H1 (cell line): ENCODE results near the gene LAX1. TPM values are rescaled to one million over a fixed set of nuclear protein-coding genes. Genes with fewer than 3 reads are reported as not detected.

Experiments
- CTCF ChIA-PET: fragments of 300-600 bp; sonication (Branson Sonifier 250); formaldehyde crosslinking; loops from one replicate; lab custom pipeline; 2021; ENCODE audit not compliant: partially characterized antibody; lab: Charles Lee
- POLR2A ChIA-PET: fragments of 300-600 bp; sonication (Branson Sonifier 250); formaldehyde crosslinking; loops from one replicate; lab custom pipeline; 2021; ENCODE audit warnings: inconsistent platforms; ENCODE audit not compliant: partially characterized antibody; lab: Charles Lee
- DNase-seq, 2 experiments: peaks; one replicate each; pipeline versions ENCODE4 v3.0.0 to v3.0.0-alpha.2; 2010 to 2022; ENCODE audit warnings: low spot score in 2 of 2, low read depth in 1 of 2, mixed read lengths in 1 of 2
- FAIRE-seq: peaks from 2 replicates; lab custom pipeline; 2011; peaks lifted over from hg19 to GRCh38; lab: Jason Lieb, UNC
- H2AFZ ChIP-seq: 2 replicates; pipeline ENCODE4 v1.8.1; 2012; ENCODE audit warnings: low read length, inconsistent platforms
- H2AK5ac ChIP-seq: 2 replicates; pipeline ENCODE4 v1.6.1; 2013; ENCODE audit warnings: low read depth, low read length
- H2BK120ac ChIP-seq: replicated peaks from 2 replicates; pipeline ENCODE3; 2013; ENCODE audit warnings: low read depth, low read length, inconsistent platforms
- H2BK12ac ChIP-seq: 2 replicates; pipeline ENCODE4 v1.6.1; 2013; ENCODE audit warnings: low read depth, low read length
- H2BK15ac ChIP-seq: 2 replicates; pipeline ENCODE4 v1.6.1; 2013; ENCODE audit warnings: low read length
- H2BK20ac ChIP-seq: 2 replicates; pipeline ENCODE4 v1.6.1; 2013; ENCODE audit warnings: low read length
- H2BK5ac ChIP-seq: 2 replicates; pipeline ENCODE4 v1.6.1; 2013; ENCODE audit warnings: low read depth, low read length
- H3K14ac ChIP-seq: 2 replicates; pipeline ENCODE4 v1.6.1; 2013; ENCODE audit warnings: inconsistent platforms; ENCODE audit not compliant: insufficient read length
- H3K18ac ChIP-seq: 2 replicates; pipeline ENCODE4 v1.6.1; 2013; ENCODE audit warnings: low read length; ENCODE audit errors: extremely low read depth
- H3K23ac ChIP-seq: 2 replicates; pipeline ENCODE4 v1.6.1; 2013; ENCODE audit warnings: inconsistent platforms; ENCODE audit not compliant: insufficient read length
- H3K23me2 ChIP-seq: 2 replicates; pipeline ENCODE4 v1.6.1; 2013; ENCODE audit warnings: low read depth, low read length
- H3K27ac ChIP-seq: 2 replicates; pipeline ENCODE4 v1.6.1; 2011; ENCODE audit warnings: low read depth, low read length, inconsistent platforms
- H3K27me3 ChIP-seq, 4 experiments: replicated peaks in 1 of 4; 1 replicate in 1 of 4; 2 replicates in 3 of 4; pipeline versions ENCODE4 v1.6.1 to v1.8.1; 2011 to 2013; ENCODE audit warnings: low read length in 3 of 4, mild to moderate bottlenecking in 3 of 4, inconsistent platforms in 2 of 4, mixed read lengths in 2 of 4, moderate library complexity in 1 of 4; ENCODE audit not compliant: control insufficient read depth in 3 of 4, insufficient read depth in 3 of 4; ENCODE audit errors: extremely low read depth in 1 of 4
- H3K36me3 ChIP-seq, 4 experiments: 2 replicates each; pipeline versions ENCODE4 v1.6.1 to v1.8.1; 2011 to 2013; ENCODE audit warnings: mild to moderate bottlenecking in 4 of 4, low read length in 3 of 4, moderate library complexity in 2 of 4, control low read depth in 1 of 4, inconsistent platforms in 1 of 4; ENCODE audit not compliant: insufficient read depth in 4 of 4, control insufficient read depth in 2 of 4
- H3K4ac ChIP-seq: replicated peaks from 2 replicates; pipeline ENCODE3; 2013; ENCODE audit warnings: low read length, low read depth, mixed read lengths, inconsistent platforms; ENCODE audit not compliant: insufficient read length
- H3K4me1 ChIP-seq, 4 experiments: replicated peaks in 1 of 4; 1 replicate in 1 of 4; 2 replicates in 3 of 4; pipeline versions ENCODE4 v1.6.1 to v1.8.1; 2011 to 2013; ENCODE audit warnings: low read length in 3 of 4, inconsistent platforms in 2 of 4, mixed read lengths in 1 of 4; ENCODE audit not compliant: insufficient read depth in 4 of 4, control insufficient read depth in 3 of 4
- H3K4me2 ChIP-seq, 2 experiments: 2 replicates each; pipeline versions ENCODE4 v1.6.1 to v1.8.1; 2011 to 2013; ENCODE audit warnings: low read depth in 2 of 2, low read length in 2 of 2, control low read depth in 1 of 2, inconsistent platforms in 1 of 2, mild to moderate bottlenecking in 1 of 2; ENCODE audit not compliant: insufficient read depth in 1 of 2
- H3K4me3 ChIP-seq, 4 experiments: fragments of 200-600, 300-600 bp in 1 of 4; sonication (generic), shearing (Covaris generic), sonication (Bioruptor Twin) in 1 of 4; 2 replicates each; pipeline versions ENCODE4 v1.5.1 to v1.8.1; 2011 to 2016; ENCODE audit warnings: low read length in 4 of 4, low read depth in 3 of 4, control low read depth in 2 of 4, inconsistent platforms in 2 of 4, mild to moderate bottlenecking in 2 of 4, mixed read lengths in 1 of 4, moderate library complexity in 1 of 4; ENCODE audit not compliant: insufficient read depth in 2 of 4; ENCODE audit errors: extremely low read depth in 1 of 4
- H3K56ac ChIP-seq: replicated peaks from 2 replicates; pipeline ENCODE3; 2013; ENCODE audit warnings: low read depth, mild to moderate bottlenecking, mixed read lengths, low read length, inconsistent platforms; ENCODE audit not compliant: insufficient read length
- H3K79me1 ChIP-seq: 2 replicates; pipeline ENCODE4 v1.6.1; 2013; ENCODE audit warnings: low read depth, low read length, control low read depth
- H3K79me2 ChIP-seq, 2 experiments: 2 replicates each; pipeline versions ENCODE4 v1.6.1 to v1.8.1; 2012 to 2013; ENCODE audit warnings: low read length in 2 of 2, mild to moderate bottlenecking in 2 of 2, inconsistent platforms in 1 of 2; ENCODE audit not compliant: insufficient read depth in 2 of 2, control insufficient read depth in 1 of 2
- H3K9ac ChIP-seq, 4 experiments: replicated peaks in 1 of 4; 1 replicate in 1 of 4; 2 replicates in 3 of 4; pipeline versions ENCODE4 v1.6.1 to v1.8.1; 2011 to 2013; ENCODE audit warnings: low read depth in 3 of 4, low read length in 3 of 4, control low read depth in 2 of 4, mild to moderate bottlenecking in 2 of 4, moderate library complexity in 2 of 4, inconsistent platforms in 1 of 4; ENCODE audit errors: extremely low read depth in 1 of 4
- H3K9me3 ChIP-seq, 2 experiments: 2 replicates each; pipeline versions ENCODE4 v1.6.1 to v1.8.1; 2012 to 2013; ENCODE audit warnings: mild to moderate bottlenecking in 2 of 2, moderate library complexity in 2 of 2, control low read depth in 1 of 2, inconsistent platforms in 1 of 2, low read depth in 1 of 2, low read length in 1 of 2, mixed read lengths in 1 of 2; ENCODE audit not compliant: insufficient read depth in 2 of 2
- H4K20me1 ChIP-seq, 2 experiments: replicated peaks in 1 of 2; 2 replicates each; pipeline versions ENCODE3 to v1.8.1; 2011 to 2013; ENCODE audit warnings: inconsistent platforms in 2 of 2, low read length in 2 of 2, mild to moderate bottlenecking in 1 of 2; ENCODE audit not compliant: insufficient read depth in 2 of 2, control insufficient read depth in 1 of 2
- H4K5ac ChIP-seq: 2 replicates; pipeline ENCODE4 v1.6.1; 2013; ENCODE audit warnings: low read length, low read depth, mixed read lengths, inconsistent platforms; ENCODE audit not compliant: insufficient read length
- H4K8ac ChIP-seq: 2 replicates; pipeline ENCODE4 v1.8.0; 2013; ENCODE audit warnings: mild to moderate bottlenecking, moderate library complexity, low read length, inconsistent platforms; ENCODE audit not compliant: insufficient read depth; ENCODE audit errors: extremely low read depth
- H4K91ac ChIP-seq: replicated peaks from 2 replicates; pipeline ENCODE3; 2013; ENCODE audit warnings: low read length, mixed read lengths, inconsistent platforms; ENCODE audit not compliant: insufficient read length
- EP300 ChIP-seq, 2 experiments: IDR thresholded peaks; 1 replicate in 1 of 2; 2 replicates in 1 of 2; pipeline ENCODE4 v1.6.1; 2011 to 2012; ENCODE audit warnings: low read depth in 2 of 2, low read length in 2 of 2, mild to moderate bottlenecking in 2 of 2, borderline replicate concordance in 1 of 2, inconsistent platforms in 1 of 2, moderate library complexity in 1 of 2
- SP2 ChIP-seq: IDR thresholded peaks from 2 replicates; pipeline ENCODE4 v1.6.1; 2012; ENCODE audit warnings: mild to moderate bottlenecking, low read length, inconsistent platforms
- WGBS, 2 experiments: shearing (Covaris generic) in 1 of 2; methylation state at CpG; one replicate each; pipeline versions ENCODE4 v1.1.6 to v1.1.7; 2013 to 2015; ENCODE audit warnings: low lambda C conversion rate in 2 of 2, mixed read lengths in 2 of 2, inconsistent platforms in 1 of 2, low coverage in 1 of 2, missing lambda C conversion rate in 1 of 2; ENCODE audit not compliant: insufficient replicate concordance in 2 of 2, insufficient coverage in 1 of 2, insufficient read length in 1 of 2; ENCODE audit errors: extremely low coverage in 1 of 2, missing lambda C conversion rate in 1 of 2; 5-methylcytosine and 5-hydroxymethylcytosine counted together
- polyA plus RNA-seq, 7 experiments: library from polyadenylated mRNA; depleted of rRNA in 3 of 7; stranded (reverse) in 5 of 7; unstranded in 2 of 7; fragments of >200 nt in 5 of 7; fragments of 200-250 nt in 2 of 7; gene quantifications; 1 replicate in 5 of 7; 2 replicates in 1 of 7; 4 replicates in 1 of 7; pipeline versions ENCODE4 v1.2.1 to v1.2.3, GENCODE V29; 2011 to 2013; ENCODE audit warnings: missing spikeins in 2 of 7, mixed read lengths in 2 of 7
- total RNA-seq: library from RNA; stranded (reverse); fragmentation: NEBNext Ultra II Directional; extraction: Animal tissue kit (Norgen Biotek cat#: 25700); gene quantifications from 2 replicates; pipeline ENCODE4 v1.2.1, GENCODE V29; 2021

The LAX1 gene
- total and polyA plus RNA-seq, 2 of the 8 experiments (the other 6 are each of a cell fraction or from before 2014, with no cell fraction given): 0.11 TPM; not detected in 1

DNA sequence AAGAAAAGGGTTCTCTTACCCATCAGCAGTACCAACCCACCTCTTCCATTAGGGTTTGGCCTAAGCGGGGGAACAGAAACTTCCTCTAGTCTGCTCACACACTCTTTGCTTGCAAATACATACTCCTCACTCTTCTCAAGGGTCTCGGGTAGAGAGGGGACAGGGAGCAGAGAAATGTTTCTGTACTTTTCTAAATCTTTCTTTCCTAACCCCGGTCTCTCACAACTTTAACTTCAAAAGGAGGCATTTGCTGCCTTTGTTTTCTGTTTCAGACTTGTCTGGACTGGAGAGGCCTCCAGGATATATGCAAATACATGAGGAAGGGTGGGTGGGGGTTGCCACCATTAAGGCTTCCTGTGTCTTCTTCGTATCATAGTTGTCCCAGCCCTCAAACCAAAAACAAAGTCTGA lies 10.5 kb upstream of the LAX1 start:
- FAIRE-seq (no peak), DNase-seq (no peak)
- ChIA-PET CTCF (no interaction called here), POLR2A (interaction anchor here (1.3 kb wide), 1 partner anchor 52 kb away, joined by 4 read pairs; no protein-coding TSS in a partner anchor)
- H2AK5ac ChIP-seq: no peak overlapping the region
- peak overlapping the region; percentile 42; the same call in 1 of the 2 replicates for H2AFZ ChIP-seq
- no peak overlapping the region for H3K9ac ChIP-seq
- WGBS, 2 experiments: 90% methylated on average over 4 of the region's 4 CpGs; no CpG with 5 or more reads in 1 of the 2 experiments
- H2BK5ac ChIP-seq: no peak overlapping the region
- H3K4me3 ChIP-seq: no peak overlapping the region
- H3K56ac ChIP-seq: no peak overlapping the region
- H2BK120ac ChIP-seq: no peak overlapping the region
- H3K27ac ChIP-seq: no peak overlapping the region
- no peak overlapping the region for H2BK15ac ChIP-seq
- H3K18ac ChIP-seq: no peak overlapping the region
- H3K9me3 ChIP-seq: no peaks in the 10 kb centered on the region
- no peak overlapping the region for H3K14ac ChIP-seq
- no peak overlapping the region for H4K8ac ChIP-seq
- no peaks in the 10 kb centered on the region for H3K79me2 ChIP-seq
- H3K4ac ChIP-seq: no peak overlapping the region
- H4K91ac ChIP-seq: no peak overlapping the region
- H3K4me1 ChIP-seq: no peaks in the 10 kb centered on the region; a peak in 2 of 7 replicates
- no peaks in the 10 kb centered on the region for H3K23me2 ChIP-seq
- H3K79me1 ChIP-seq: no peaks in the 10 kb centered on the region
- H3K27me3 ChIP-seq: no peaks in the 10 kb centered on the region
- 0 out of 2 replicates have a peak overlapping the region, but pooled peaks have one; percentile 32 for H2BK20ac ChIP-seq
- H3K4me2 ChIP-seq: no peak overlapping the region
- H3K23ac ChIP-seq: no peak overlapping the region
- H4K5ac ChIP-seq: no peak overlapping the region
- no peaks in the 10 kb centered on the region for H4K20me1 ChIP-seq
- 0 out of 2 replicates have a peak overlapping the region, but pooled peaks have one; percentile 17 for H2BK12ac ChIP-seq
- no peak for TF ChIP-seq EP300 (IDR thresholded peaks at IDR 0.05; ENCODE audit: borderline replicate concordance in 1 of 2, low read depth in 2 of 2, low read length in 2 of 2)
- TF ChIP-seq SP2: no peak
- H3K36me3 ChIP-seq: no peaks in the 10 kb centered on the region
